HG02943 (cell line): ENCODE data around the gene C5orf63.
"Not testable (repeated sequence)": the region's sequence is repeated elsewhere in the genome, so short reads cannot be mapped to it uniquely, and the experiment has no call there.

Experiments used
- ATAC-seq: cut with Tn5 transposase; IDR thresholded peaks from one replicate; pipeline ENCODE4 v1.9.1; 2021; ENCODE audit warnings: mild to moderate bottlenecking, low read depth, moderate library complexity; ENCODE audit not compliant: unreplicated experiment

The C5orf63 gene

DNA sequence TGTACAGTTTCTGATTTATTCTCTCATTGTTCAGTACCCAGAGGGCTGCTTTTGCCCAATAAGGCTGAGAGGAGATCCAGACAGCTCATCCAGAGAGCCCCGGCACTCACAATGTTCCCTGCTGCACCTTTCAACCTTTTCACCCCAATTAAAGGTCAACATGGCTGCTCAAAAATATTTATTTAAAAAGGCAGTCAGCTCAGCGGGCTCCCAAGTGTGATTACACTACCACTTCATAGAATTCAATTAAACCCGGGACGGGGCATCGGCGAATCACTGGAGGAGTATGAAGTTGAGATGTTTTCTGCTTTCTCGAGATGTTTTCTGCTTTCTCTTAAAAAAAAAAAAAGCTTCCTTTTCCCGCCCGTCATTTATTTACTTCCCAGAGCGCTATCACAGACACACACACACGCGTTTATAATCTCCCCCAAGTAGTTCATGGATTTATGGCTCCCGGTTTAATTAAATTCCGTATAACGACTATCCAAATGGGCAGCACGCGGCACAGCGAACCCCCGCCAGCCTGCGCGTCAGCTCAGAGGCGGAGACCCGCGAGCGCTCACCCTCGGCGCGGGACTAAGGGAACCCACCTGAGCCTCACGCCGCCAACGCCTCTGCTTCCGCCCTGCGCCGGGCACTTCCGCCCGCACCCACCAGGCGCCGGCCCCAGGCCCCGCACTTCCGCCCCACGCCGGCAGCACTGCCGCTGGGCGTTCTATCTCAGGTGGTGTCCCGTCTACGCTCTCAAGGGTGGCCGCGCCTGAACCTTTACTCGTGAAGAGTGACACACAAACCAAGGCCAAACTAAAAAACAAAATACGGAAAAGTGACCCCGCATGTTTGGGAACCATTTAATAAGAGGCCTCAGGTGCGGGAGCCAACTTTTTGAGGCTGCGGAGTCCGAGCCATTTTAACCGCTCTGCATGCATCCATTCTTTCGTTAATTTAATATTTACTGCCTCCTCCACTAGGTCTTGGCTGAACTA is at the start of gene C5orf63:
C5orf63 (minus strand) TSS at position 642 of the 986 bp plus-strand sequence. CDS start 14,507 bp downstream, outside the sequence.
- peak; percentile 99 for ATAC-seq

DNA sequence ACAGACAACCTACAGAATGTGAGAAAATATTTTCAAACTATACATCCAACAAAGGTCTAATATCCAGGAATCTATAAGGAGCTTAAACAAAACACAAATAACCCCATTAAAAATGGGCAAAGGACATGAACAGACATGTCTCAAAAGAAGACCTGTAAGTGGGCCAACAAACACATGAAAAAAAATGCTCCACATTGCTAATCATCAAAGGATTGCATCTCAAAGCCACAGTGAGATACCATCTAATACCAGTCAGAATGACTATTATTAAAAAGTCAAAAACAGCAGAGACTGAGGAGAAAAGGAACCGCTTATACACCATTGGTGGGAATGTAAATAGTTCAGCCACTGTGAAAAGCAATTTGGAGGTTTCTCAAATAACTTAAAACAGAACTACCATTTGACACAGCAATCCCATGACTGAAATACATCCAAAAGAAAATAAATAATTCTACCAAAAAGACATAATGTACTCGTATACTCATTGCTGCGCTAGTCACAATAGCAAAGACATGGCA is 39.1 kb upstream of the C5orf63 start:
- ATAC-seq, result no peak

DNA sequence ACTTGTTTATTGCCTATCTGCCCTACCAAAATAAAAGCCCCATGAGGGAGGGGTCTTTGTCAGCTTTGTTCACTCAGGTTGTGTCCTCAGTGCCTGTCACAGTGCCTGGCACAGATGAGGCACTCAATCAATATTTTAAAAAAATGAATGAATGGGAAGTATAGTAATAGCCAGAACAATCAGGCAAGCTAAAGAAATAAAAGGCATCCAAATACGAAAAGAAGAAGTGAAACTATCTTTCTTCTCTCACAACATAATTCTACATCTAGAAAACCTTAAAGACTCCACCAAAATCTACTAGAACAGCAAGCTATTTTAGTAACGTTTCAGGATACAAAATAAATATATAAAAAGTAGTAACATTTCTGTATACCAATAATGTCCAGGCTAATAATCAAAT is 37.8 kb upstream of the C5orf63 start:
- no peak for ATAC-seq

DNA sequence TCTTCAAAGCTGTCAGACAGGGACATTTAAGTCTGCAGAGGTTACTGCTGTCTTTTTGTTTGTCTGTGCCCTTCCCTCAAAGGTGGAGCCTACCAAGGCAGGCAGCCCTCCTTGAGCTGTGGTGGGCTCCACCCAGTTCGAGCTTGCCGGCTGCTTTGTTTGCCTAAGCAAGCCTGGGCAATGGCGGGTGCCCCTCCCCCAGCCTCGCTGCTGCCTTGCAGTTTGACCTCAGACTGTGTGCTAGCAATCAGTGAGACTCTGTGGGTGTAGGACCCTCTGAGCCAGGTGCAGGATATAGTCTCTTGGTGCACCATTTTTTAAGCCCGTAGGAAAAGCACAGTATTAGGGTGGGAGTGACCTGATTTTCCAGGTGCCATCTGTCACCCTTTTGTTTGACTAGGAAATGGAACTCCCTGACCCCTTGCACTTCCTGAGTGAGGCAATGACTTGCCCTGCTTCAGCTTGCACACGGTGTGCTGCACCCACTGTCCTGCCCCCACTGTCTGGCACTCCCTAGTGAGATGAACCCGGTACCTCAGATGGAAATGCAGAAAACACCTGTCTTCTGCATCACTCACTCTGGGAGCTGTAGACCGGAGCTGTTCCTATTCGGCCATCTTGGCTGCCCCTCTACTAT is 35.4 kb upstream of the C5orf63 start:
- ATAC-seq, result not testable (repeated sequence)

DNA sequence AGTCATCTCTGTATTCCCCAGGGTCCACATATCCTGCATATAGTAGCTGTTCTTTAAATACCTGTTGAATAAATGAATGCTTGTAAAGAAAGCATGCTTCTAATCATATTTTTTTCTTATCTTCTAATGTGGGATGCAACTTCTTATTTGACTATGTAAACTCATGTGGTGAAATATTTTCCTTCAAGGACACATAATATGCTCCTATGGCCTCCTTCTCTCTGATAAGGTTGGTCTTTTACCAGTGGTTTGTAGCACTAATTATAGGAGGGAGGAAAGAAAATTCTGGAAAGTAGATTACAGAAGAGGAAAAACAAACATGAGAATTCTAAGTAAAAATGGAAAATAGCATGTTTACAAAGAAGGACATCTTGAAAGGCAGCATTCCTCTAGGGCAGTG is 28.6 kb upstream of the C5orf63 start:
- ATAC-seq, result no peak

DNA sequence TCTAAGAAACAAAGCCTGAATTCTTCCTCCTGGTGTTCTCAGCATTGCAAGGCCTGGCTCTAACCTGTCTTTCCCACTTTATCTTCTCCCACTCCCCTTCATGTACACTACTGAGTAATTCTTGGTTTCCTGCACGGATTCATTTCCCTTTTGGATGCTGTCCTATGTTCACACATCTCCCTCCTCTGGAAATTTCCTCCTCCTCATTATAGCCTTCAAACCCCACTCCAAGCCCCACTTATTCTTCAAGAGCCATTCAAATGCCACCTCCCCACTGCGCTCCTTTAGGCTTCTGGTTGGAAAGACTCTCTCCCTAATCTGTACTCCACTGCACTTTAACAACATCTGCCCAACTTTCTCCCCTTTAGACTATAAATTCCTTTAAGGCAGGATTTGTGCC is 28.2 kb upstream of the C5orf63 start:
- no peak for ATAC-seq

DNA sequence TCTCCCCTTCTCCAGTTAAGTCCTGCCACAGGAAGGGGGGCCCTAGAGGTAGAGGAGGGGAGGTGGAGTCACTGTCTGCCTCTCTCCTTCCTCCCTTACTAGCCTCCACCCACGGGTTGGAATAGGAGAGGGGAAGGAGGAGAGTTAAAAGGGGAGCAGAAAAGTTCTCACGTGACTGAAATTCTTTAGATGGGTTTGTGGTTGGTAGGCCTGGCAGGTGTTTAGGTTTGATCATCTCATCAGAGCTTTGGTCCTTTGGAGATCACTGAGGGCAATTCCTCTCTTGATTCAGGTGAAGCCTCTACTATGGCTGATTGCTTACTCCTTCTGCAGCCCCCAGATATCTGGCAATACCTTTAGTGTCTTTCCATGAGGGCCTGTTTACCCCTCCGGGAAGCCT is 24.9 kb upstream of the C5orf63 start:
- ATAC-seq, result no peak

DNA sequence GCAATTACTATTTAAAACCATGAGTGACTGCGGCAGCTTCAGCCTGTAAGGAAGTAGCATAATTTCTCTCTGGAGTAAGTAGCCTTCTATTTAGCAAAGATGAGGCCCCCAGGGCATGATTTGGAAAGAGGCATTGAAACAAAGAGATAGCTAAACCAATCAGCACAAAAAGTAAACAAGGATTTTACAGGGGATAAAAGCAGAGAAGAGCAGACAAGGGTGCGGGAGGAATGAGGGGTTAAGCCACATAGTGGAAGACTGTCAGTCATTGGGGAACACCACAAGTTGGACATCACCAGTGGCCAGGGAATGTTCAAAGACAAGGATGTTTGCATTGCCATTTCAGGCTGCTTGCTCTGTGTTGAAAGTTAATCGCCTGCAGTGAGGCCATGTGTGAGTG is 24.0 kb upstream of the C5orf63 start:
- no peak for ATAC-seq

DNA sequence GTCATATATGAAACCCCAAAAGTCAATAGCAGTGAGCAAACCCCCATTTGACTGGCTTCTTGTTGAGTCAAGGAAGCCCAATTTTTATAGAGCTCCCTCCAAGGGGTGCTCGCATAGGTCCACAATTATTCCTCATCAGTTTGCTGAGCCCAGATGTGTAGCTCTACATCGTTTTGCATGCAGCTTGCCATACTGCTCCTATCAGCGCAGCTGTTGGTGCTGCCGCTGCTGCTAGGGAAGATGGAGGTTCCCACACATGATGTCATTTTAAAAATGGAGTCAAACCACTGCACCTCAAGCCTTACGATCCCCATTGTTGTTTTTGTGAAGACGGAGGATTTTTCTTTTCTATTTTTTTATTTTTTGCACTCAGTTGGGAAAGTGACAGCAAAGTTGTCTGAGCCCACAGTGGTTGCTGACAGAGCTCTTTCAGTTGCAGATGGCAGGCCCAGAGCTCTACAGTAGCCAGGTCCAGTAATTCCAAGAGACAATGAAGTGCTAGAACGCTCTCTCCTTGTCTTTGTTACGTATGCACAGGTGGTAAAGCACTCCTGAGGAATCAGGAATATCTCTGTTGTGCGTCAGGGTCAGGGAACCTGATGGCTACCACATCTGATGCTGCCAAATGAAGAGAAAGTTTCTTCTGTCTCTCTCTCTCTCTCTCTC is 23.2 kb upstream of the C5orf63 start:
- ATAC-seq, result no peak

DNA sequence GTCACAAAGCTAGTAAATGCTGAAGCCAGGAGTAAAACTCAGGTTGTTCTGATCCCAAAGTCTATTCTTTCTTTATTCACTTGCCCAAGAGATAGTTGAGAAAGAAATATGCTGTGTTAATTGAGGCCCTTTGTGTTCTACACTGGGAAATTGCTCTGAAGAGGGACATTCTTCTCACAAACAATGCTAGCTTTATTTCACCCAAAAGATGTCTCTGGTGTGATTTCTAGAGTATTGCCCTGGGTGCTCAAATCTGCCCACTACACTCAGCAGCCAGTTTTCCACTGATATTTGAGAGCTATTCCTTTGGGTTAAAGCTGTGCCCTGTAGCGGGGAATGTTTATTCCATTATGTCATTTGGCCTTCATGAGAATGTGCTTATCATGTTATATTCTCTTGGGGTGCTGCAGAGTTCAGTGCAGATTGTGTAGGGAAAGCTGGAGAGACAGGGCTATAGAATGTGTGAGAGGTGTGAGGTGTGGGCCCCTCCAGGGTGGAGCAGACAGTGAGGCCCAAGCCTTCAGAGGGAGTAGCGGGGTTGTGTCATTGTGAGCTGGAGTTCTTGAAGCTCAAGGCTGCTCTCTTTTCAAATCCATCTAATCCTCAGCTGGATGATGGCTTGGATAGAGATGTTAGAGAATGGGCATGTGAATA is 21.0 kb upstream of the C5orf63 start:
- ATAC-seq, result no peak

DNA sequence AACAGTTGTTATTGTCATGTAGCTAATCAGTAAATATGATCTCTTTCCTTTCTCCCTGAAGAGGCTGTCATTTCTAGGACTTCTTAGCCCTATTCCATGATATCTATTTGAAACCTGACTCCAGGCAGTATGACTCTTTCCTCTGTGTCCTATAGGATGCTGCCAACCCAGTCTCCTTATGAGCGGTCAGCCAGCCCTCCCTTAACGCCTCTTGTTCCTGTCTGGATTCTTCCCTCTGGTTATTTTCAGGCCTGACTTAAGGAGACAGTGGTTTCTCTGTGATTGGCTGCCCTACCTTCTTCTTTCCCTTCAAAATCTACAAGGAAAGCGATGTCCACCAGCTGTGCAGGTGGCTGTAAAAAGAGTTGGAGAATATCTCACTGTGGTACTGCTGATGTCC is 19.4 kb upstream of the C5orf63 start:
- no peak for ATAC-seq

DNA sequence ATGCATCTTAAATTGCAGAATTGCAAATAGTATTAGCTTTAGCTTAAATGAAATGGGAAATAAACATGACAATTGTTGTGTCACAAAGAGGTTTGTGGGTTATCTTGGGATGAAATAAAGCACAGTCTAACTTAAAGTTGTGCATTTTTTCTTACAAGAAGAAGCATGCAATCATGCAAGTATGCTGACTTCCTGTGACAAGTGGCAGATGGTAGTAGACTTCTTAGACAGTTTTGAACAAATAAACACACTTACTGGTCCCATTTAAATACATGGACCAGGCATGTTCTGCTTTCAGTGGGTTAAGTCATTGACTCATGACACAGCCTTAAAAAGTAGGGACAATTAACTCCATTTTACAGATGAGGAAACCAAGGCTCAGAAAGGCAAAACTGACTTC is 15.9 kb upstream of the C5orf63 start:
- ATAC-seq, result no peak

DNA sequence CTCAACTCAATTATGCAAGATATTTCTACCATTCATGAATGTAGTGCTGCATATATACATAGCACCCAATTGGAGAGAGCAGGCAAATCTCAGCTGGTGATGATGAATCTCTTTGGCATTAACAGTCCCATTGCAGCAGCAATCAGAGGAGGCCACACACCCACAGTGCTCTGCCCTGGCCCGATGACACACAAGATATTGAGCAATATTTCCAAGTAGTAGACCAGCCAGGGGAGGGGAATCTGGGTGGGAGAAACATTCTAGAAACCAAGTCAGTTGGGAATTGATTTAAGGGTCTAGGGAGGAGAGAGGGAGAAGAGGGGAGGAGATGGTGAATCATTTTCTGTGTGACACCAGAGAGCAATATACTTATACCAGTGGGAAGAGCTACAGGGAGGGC is 14.9 kb upstream of the C5orf63 start:
- no peak for ATAC-seq

DNA sequence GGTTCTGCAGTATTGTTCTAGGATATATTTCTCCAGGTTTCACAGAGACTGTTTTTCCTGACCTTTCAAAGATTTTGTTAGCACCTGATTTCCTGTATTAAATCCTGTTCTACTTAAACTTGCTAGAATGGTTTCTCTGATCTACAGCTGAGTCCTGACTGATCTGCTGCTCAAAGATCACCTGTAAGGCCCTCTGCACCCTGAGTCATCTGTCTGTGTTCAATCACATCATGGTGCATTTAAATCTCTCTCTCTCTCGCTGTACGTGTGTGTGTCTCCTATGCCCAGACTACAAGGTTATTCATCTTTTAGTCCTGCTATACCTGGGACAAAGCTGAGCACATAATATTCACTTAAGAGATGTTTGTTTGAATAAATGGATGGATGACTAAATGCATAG is 13.3 kb upstream of the C5orf63 start:
- no peak for ATAC-seq

DNA sequence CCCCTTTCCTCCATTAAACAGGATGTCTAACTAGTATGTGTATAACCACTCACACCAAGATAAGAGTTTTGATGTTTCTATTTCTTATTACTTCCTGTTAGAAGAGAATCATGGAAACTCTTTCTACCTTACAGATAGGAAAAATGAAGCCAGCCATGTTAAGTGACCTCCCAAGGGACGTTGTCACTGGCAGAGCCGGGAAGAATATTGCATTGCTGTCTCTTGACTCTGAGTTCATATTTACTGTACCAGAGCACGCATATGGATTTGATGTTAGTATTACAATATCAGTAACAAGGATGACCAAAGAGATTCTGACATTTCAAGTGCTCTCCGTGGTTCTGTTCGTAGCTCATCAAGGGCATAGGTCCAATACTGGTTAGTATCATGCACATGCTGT is 12.5 kb upstream of the C5orf63 start:
- no peak for ATAC-seq

DNA sequence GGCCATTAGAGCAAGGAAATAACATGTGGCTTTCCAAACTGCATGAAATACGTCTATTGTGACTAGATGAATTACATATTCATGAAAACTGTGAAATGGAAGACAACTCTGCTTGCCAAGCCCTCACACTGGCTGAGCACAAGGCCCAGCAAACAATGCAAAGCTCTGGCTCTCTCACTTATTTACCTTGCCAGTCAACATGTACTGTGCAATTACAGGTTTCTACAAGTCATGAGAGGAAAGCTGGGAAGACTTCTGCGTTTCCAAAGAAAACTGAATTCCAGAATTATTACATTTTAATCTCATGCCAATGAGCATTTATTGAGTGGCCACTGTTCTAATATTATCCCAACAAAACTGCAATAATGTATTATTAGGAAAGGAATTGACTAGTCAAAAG is 12.1 kb upstream of the C5orf63 start:
- ATAC-seq, result no peak

DNA sequence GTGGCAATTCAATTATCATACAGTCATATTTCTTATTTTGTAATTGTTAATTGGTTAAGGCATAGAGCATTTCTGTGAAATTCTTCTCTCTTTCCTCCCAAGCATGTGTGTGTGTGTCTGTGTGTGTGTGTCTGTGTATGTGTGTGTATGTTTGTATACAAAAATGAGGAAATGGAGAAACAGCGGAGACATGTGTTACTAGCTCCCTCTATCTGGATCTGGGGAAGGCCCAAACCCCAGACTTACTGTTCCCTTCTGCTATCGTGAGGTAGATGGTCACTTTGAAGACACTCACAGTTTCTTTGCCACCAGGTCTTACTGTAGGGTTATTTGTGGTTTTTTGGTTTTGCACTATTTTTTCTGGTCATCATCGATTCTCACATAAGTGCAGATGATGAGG is 11.4 kb upstream of the C5orf63 start:
- ATAC-seq, result no peak

DNA sequence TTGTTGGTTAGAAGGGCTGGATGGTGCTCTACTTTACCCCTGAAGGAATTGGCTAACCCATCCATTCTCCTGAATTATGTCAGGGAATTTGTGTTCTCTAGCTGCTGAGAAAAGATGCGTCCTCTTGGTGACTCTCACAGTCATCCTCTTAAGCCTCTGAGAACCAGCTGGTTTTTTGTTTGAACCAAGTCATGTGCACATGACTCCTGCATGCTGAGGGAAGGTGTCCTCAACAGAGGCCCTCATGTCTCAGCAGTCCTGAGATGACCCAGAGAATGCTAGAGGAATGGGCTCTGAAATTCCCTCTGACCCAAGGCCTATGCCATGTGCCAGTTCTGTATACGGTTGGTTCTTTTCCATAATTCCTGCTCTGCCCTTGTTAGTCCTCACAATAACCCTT is 10.4 kb upstream of the C5orf63 start:
- no peak for ATAC-seq

DNA sequence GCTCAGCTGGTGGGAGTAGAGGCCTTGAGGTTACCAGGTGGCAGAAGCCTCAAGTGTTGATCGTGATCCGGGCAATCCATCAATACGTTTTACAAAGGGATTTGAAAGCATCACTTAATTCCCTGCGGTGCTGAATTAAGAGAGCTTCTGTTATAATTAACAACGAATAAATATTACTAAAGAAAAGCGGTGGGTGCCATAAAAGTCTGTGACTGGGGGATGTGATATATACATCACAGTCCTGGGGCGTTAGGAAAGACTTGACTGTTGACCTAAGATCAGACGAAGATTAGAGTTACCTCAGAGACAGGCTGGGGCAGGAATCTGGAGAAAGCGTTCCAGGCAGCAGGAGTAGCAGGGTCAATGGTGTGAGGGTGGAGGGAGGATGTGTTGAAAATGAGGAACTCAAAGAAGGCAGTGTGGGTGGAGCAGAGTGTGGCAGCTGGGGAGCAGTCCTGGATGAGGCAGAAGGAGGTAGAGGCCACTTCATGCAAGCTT is 6.7 kb upstream of the C5orf63 start:
- ATAC-seq, result no peak

DNA sequence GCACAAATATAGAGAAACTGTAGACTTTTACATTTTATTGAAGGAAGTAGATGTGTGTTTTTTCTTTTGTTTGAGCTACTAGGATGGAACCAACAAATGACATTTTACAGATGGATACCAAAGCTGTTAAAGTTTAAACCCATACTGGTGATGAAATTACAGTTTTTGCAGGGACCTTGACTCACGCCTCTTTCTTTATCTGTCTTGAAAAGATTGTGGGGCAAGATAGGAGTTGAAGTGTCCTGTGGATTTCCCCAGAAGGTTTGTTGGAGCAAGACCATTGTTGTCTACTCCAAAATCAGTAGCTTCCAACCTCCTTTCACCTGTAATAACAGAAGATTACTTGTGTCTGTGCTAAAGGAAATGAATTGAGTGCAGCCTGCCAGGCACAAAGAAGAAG is 4.1 kb upstream of the C5orf63 start:
- no peak for ATAC-seq
